ENCODE results near the gene KNSTRN.

The KNSTRN gene

GRCh38 chr15:40397688-40398412, 15.3 kb downstream of the KNSTRN start:
- DNase-seq: no peak

GRCh38 chr15:40398413-40398873, 15.9 kb downstream of the KNSTRN start:
- DNase-seq: no peak

DNA sequence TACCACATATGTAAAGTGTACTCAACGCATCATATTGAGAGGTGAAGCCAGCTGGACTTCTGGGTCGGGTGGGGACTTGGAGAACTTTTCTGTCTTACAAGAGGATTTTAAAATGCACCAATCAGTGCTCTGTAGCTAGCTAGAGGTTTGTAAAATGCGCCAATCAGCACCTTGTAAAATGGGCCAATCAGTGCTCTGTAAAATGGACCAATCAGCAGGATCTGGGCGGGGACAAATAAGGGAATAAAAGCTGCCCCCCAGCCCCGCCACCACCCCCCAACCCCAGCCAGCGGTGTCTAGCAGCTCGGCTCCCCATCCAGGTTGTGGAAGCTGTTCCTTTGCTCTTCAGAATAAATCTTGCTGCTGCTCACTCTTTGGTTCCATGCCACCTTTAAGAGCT, 16.8 kb downstream of the KNSTRN start:
- DNase-seq: no peak

DNA sequence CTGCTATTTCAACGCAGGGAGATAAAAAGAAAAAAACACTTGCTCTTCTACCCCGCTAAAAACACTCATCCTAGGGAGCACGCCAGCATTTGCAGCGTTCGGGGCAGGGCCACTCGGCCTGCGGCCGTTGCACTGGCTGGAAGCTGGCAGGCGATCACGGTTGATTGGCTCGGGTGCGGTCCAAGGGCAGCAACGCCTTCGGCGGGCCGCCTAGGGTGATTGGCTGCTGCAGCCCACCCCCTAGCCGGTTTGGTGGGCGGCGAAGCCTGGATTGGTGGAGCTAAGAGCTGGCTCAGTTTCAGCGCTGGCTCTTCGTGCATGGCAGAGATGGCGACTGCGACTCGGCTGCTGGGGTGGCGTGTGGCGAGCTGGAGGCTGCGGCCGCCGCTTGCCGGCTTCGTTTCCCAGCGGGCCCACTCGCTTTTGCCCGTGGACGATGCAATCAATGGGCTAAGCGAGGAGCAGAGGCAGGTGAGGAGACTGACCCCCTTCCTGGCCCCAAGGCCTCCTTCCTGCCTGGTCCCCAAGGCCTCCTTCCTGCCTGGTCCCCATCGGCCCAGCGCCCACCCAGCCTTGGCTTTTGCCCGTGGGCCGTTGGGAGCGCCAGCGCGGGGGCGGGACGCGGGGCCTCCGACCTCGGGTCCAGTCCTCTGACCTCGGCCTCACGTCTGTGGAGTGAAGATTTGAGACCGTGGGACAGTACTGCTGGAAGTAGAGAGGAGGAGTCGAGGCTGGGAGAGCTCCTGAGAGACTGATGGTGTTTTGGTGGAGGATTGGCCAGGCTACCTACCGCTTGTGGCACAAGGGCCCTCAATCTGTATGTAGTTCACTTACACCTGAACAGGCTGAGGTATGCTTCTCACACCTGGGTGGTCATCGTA, 23.2 kb downstream of the KNSTRN start, which contains the start of gene IVD:
IVD (plus strand) TSS at position 295 of the 881 bp plus-strand sequence; CDS start at position 328, 33 bp downstream.
- DNase-seq: peak; percentile 88

DNA sequence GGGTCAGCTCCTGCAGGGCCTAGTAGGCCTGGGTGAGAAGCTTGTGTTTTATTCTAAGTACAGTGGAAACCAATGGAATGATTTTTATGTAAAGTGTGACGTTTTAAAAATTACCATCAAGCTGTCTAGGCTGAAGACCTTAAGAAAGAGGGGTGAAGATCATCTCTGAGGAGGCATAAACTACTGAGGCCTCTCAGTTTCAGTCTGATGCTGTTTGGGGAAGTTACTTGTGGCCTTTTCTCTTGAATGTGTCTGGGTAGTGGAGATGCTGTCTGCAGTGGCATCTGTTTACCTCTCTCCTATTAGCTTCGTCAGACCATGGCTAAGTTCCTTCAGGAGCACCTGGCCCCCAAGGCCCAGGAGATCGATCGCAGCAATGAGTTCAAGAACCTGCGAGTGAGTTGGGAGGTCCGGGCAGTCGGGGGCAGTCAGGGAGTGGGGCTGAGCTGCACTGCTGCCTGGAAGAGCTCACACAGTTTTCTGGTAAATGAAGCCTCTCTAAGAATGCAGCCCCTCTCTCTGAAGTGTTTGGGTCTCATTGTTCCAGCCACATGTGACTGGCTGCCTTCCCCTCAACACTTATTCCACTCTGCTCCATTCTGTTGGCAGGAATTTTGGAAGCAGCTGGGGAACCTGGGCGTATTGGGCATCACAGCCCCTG, 24.9 kb downstream of the KNSTRN start:
- DNase-seq: no peak

DNA sequence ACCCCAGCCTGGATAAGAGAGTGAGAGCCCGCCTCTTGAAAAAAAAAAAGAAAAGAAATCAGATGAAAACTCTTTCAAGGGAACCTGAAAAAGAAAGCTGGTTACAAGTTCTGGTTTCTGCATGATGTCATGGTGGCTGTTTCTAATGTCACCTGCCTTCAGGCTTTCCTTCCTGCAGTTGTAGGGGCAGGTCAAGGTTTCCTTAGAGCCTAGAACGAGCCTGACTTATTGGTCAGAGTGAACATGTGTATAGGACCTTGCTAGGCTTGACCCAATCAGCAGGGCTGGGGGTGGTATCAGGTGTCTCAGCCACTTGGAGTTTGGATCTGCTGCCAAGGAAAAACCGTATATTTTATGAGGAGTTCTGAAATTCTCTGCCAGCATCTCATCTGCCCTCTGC, 26.8 kb downstream of the KNSTRN start:
- DNase-seq: no peak

GRCh38 chr15:40410476-40410875, 28.0 kb downstream of the KNSTRN start:
- DNase-seq: no peak

DNA sequence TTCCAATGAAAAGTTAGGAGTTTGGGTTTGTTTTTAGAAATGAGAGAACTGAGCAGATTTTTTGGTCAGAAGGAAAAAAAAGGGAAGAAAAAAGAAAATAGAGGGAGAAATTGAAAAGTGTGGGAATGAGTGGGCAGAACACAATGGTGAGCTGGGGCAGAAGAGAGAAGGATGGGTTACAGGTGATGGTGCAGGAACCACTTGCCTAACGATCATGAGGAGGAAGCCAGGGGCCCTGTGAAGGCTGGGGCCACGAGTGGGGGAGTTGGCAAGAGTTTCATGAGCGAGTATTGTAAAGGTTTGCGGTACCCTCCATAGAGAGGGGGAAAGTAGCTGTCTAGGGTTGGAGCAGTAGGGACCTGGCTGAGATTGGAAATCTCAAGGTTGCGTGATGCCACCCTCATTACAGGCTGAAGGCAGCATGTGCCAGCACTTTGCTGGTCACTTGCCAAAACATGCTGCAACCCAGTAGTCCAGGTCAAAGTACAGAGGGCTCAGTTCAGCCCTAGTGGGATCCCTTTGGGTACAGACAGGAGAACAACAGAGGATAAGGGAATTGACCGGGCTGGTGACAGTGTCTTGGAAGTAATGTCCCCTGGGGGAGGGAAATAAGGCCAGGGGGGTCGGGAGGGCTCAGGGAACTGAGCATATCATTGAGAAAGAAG, 29.7 kb downstream of the KNSTRN start:
- DNase-seq: no peak

GRCh38 chr15:40413036-40413435, 30.5 kb downstream of the KNSTRN start:
- DNase-seq: no peak

GRCh38 chr15:40414816-40415215, 32.3 kb downstream of the KNSTRN start:
- no peak for DNase-seq

DNA sequence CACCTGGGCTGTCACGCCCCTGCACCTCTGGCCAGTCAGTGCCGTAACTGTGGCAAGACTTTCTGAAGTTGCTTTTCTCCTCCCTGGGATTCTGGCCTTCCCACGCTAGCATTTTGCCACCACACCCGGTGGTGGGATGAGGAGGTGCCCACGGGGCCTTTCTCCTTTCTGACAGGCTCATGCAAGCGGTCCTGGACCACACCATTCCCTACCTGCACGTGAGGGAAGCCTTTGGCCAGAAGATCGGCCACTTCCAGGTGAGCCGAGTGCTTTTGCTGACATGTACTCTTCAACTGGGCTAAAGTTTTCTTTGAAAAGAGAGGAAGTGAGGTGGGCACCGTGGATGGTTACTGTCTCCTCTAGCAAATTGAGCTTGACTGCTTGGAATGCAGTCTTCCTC, 32.7 kb downstream of the KNSTRN start:
- no peak for DNase-seq

DNA sequence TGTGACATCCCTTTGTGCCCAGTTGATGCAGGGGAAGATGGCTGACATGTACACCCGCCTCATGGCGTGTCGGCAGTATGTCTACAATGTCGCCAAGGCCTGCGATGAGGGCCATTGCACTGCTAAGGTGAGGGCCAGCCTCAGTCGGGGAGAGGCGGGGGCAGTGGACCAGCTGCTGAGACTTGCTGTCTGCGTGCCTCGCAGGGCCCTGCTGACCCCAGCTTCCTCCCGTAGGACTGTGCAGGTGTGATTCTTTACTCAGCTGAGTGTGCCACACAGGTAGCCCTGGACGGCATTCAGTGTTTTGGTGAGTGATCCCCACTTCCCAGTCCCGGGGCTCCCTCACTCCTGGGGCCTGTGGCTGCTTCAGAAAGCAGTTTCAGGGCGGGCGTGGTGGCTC, 33.5 kb downstream of the KNSTRN start:
- no peak for DNase-seq

DNA sequence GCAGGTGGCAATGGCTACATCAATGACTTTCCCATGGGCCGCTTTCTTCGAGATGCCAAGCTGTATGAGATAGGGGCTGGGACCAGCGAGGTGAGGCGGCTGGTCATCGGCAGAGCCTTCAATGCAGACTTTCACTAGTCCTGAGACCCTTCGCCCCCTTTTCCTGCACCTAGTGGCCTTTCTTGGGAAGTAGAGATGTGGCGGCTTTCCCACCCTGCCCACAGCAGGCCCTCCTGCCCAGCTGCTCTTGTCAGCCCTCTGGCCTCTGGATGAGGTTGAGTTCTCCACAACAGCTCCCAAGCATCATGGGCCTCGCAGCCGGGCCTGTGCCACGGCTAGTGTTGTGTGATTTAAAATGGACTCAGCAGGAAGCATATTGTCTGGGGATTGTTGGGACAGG, 35.6 kb downstream of the KNSTRN start:
- no peak for DNase-seq

DNA sequence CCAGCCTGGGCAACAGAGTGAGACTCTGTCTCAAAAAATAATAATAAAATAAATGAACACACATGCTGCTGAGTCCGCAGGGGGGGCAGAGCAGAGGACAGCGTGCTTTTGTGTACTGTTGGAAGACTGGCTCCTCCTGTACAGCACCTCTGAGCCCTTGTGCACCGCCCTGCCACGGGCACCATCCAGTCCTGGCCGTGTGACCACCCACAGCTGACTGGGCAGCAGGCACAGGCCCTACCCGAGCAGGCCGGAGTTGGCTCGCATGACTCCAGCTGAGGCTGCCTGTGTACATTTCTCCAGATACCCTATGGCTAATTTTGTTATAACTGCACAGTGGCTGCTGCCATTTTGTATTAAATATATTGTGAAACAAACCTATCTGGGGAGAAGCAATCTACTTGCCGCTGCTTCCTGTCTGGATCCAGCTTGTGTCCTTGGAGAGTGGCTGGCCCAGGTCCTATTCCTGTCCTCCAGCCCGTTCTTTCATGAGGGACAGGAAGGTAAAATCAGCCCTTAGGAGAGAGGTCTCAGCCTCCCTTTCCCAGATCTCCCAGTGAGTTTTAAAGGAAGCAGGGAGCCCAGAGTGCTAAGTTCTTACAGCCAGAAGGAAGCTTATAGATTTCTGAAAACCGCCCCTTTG, 37.7 kb downstream of the KNSTRN start:
- no peak for DNase-seq

DNA sequence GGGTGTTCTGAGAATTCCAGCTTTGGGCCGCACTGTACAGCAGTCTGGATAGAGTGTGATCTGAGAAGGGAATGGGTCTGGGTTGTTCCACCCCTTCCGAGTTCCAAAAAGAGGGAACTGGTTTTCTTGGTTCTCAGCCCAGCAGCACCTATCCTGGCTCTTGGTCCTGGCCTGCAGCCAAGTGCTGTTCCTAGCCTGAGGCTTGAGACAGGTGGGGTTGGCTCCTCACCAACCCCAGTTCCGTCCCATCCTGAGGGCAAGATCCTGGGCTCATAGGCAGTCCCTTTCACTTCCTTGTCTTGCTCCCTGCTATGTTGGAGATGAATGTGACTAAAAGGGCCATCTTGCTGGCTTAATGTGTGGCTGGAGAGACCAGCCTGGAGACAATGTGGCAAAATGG, 38.3 kb downstream of the KNSTRN start:
- no peak for DNase-seq

DNA sequence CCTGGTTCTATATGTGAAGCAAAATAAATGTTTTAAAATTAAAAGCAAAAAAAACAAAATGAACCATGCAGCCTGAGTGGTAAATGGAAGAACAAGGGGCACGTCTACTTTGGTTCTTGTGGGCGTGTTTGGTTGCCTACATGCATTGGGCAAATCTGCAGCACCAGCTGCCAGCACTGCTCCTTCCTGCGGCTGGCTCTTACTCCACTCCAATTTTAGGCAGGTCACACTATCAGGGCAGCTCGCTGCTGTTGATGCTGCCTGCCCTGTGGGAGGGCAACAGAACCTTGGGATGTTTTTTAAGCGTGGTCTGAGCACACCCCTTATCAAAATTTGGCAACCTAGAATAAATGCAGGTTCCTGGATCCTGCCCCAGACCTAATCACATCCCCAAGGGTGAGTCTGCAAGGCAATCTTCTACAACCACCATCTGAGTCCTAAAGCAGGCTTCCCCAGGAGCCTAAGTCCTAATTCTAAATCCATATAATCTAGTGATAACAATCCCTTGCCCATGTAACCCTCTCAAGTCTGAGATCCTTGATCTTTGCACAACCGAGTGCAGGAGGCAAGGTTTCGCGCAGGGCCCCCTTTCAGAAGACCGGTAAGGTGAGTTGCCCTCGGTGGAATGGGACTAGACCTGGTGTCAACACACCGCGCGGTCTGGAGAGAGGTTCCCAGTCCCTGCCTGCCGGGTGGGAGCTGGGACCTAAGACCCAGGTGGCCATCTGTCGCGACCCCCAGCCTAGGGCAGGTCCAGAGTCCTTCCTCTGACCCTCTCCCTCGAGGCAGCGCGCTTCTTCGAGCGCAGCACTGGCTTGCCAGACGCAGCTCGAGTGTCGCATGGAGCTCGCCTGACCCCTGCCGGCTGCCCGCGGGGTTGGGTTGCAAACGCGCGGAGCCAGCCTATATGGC, 39.0 kb downstream of the KNSTRN start:
- peak; percentile 71 for DNase-seq

DNA sequence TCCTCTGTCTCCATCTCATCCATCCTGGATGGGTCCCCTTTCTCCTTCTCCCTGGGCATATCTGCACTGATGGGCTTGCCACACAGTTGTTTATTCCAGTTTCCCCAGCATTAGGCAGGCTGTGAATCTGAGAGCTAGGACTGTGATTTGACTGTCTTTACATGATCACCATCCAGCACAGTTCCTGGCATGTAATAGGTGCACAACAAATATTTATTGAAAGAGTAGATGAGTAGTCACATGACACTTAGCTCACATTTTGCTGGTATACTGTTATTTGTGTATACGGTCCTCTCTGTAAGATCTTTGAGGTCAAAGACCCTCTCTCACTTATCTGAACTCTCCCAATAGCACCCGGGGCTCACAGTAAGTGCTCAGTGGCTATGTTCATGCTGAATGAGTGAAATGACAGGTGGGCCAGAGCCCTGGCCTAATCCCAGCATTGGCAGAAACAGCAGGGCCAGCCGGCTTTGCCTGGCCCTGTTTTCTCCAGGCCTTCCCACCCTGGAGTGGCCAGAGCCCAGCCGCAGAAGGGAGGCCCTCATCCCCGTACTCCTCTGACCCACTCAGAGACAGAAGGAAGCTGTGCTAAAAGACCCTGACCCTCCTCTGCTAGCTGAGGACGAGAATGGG, 42.1 kb downstream of the KNSTRN start:
- no peak for DNase-seq

DNA sequence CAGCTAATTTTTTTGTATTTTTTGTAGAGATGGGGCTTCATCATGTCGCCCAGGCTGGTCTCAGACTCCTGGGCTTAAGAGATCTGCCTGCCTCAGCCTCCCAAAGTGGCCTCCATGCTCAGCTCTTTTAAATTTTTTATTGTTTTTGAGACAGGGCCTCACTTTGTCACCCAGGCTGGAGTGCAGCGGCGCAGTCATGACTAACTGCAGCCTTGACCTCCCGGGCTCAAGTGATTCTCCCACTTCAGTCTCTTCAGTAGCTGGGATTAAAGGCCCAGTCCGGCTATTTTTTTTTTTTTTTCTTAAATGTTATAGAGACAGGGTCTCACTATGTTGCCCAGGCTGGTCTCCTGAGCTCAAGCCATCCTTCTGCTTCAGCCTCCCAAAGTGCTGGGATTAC, 43.2 kb downstream of the KNSTRN start:
- no peak for DNase-seq

DNA sequence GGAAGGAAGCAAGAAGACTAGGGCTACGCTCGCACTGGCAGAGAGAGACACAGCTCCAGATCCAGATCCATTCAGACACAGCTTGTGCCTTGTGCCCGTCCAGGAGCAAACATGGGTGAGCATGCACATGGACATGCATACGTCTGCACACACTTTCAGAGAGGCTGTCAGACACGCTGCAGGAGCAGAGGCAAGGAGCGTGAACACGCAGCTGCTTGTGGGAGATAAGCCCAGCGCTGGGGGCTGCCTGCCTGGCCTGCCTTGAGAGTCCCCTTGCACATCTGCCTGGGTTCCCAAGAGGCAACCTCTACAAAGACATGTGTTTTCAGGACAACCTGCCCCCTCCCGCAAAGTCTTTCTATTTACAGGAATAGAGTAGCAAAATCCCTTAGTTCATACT, 44.7 kb downstream of the KNSTRN start:
- no peak for DNase-seq

GRCh38 chr15:40428185-40428584, 45.7 kb downstream of the KNSTRN start:
- no peak for DNase-seq

Data from right kidney (tissue), 1 donor.